BE2C (cell line): ENCODE results near the gene PDSS2.
A peak's percentile ranks its signal among the peaks of the same experiment; 100 is the strongest.

Experiments used
- DNase-seq: peaks from one replicate; pipeline ENCODE4 v3.0.0-alpha.2; 2020
- H3K27me3 ChIP-seq: fragments of 250-450 bp; sonication (Bioruptor Pico); 2 replicates; pipeline ENCODE4 v1.5.1; 2020; ENCODE audit warnings: mild to moderate bottlenecking
- H3K36me3 ChIP-seq: fragments of 250-450 bp; sonication (Bioruptor Pico); 2 replicates; pipeline ENCODE4 v1.5.1; 2020; ENCODE audit warnings: mild to moderate bottlenecking
- H3K4me1 ChIP-seq: fragments of 250-450 bp; sonication (Bioruptor Pico); 2 replicates; pipeline ENCODE4 v1.5.1; 2020
- H3K4me3 ChIP-seq: 2 replicates; pipeline ENCODE4 v1.5.1; 2011; ENCODE audit warnings: low read depth, low read length
- H3K9me3 ChIP-seq: fragments of 250-450 bp; sonication (Bioruptor Pico); 2 replicates; pipeline ENCODE4 v1.5.1; 2020
- CTCF ChIP-seq: IDR thresholded peaks from 2 replicates; pipeline ENCODE4 v1.5.1; 2012; ENCODE audit warnings: mild to moderate bottlenecking, low read depth, low read length

PDSS2 gene

GRCh38 chr6:107473660-107474059, 14.3 kb upstream of the PDSS2 start:
- DNase-seq, result peak; percentile 18
- no peaks in the 10 kb centered on the region for H3K36me3 ChIP-seq
- H3K4me1 ChIP-seq, result no peaks in the 10 kb centered on the region
- no peaks in the 10 kb centered on the region for H3K9me3 ChIP-seq
- no peak overlapping the region for H3K4me3 ChIP-seq
- no peak for TF ChIP-seq CTCF
- H3K27me3 ChIP-seq, result no peaks in the 10 kb centered on the region

- no peak for TF ChIP-seq CTCF
- no peak for DNase-seq
- Histone ChIP-seq H3K36me3 (no peaks in the 10 kb centered on the region), H3K4me1 (no peaks in the 10 kb centered on the region), H3K9me3 (no peaks in the 10 kb centered on the region), H3K4me3 (no peak overlapping the region), H3K27me3 (no peaks in the 10 kb centered on the region)
Measured at GRCh38 chr6:107470364-107470763, 11.0 kb upstream of the PDSS2 start.

GRCh38 chr6:107466062-107466461, 6.7 kb upstream of the PDSS2 start:
- no peak for DNase-seq
- H3K36me3 ChIP-seq, result no peaks in the 10 kb centered on the region
- no peaks in the 10 kb centered on the region for H3K9me3 ChIP-seq
- no peaks in the 10 kb centered on the region for H3K4me1 ChIP-seq
- no peak overlapping the region for H3K4me3 ChIP-seq
- TF ChIP-seq CTCF, result no peak
- no peaks in the 10 kb centered on the region for H3K27me3 ChIP-seq

- no peaks in the 10 kb centered on the region for H3K9me3 ChIP-seq
- no peaks in the 10 kb centered on the region for H3K27me3 ChIP-seq
- H3K4me1 ChIP-seq, result no peaks in the 10 kb centered on the region; the same call in 1 of the 2 replicates
- H3K4me3 ChIP-seq, result peak overlapping the region; percentile 93
- TF ChIP-seq CTCF, result no peak
- no peaks in the 10 kb centered on the region for H3K36me3 ChIP-seq
- DNase-seq, result no peak
Measured at GRCh38 chr6:107460083-107460631, 793 bp upstream of the PDSS2 start.

GRCh38 chr6:107458672-107459282, 587 bp downstream of the PDSS2 start:
- Histone ChIP-seq H3K4me1 (no peaks in the 10 kb centered on the region; the same call in 1 of the 2 replicates), H3K27me3 (no peaks in the 10 kb centered on the region), H3K36me3 (no peaks in the 10 kb centered on the region), H3K9me3 (no peaks in the 10 kb centered on the region), H3K4me3 (peak overlapping the region; percentile 93)
- TF ChIP-seq CTCF, result no peak
- DNase-seq, result no peak

GRCh38 chr6:107448776-107449175, 10.6 kb downstream of the PDSS2 start:
- no peaks in the 10 kb centered on the region for H3K4me1 ChIP-seq
- TF ChIP-seq CTCF, result no peak
- H3K9me3 ChIP-seq, result peaks cover 4% of the 10 kb centered on the region; the same call in 1 of the 2 replicates
- H3K4me3 ChIP-seq, result no peak overlapping the region
- H3K27me3 ChIP-seq, result no peaks in the 10 kb centered on the region
- H3K36me3 ChIP-seq, result no peaks in the 10 kb centered on the region
- DNase-seq, result no peak
